Heart left ventricle (tissue), 13 donors: ENCODE results near the gene HDGFL3.

Experiments used
- POLR2A ChIP-seq, 2 donors: fragments of 450-650 bp; IDR thresholded peaks; one replicate each; pipeline ENCODE4 v1.6.1; 2017; ENCODE audit warnings: antibody characterized with exemption in 2 of 2, mild to moderate bottlenecking in 2 of 2, moderate library complexity in 2 of 2
- TF ChIP-seq, protein P1 (sequence below), 12 donors: fragments of 200-600 bp; sonication (generic) in 4 of 12; IDR thresholded peaks; one replicate each; pipeline versions ENCODE4 v1.5.0 to v1.8.0; 2018 to 2022; ENCODE audit warnings: antibody characterized with exemption in 12 of 12, mild to moderate bottlenecking in 5 of 12
- donor health status: ischemic (EF 13 %, LVEDD 7.1; RV severe dilation, severe dysfunction).
- donor health status: DM: no; HTN: yes; CAD: no.
- donor health status: DM: no; HTN: no; CAD: no.
- donor health status: ischemic (EF 25% LVEDD 6.9; RV normal size, moderate dysfunction).
- donor health status: ischemic (EF 25% LVEDD 5.7; RV mildly dilated, moderate dysfunction).
- donor health status: ischemic (EF 35%, LVEDD 5.7; RV mildly dilated, moderate dysfunction).
- donor health status: nonischemic (EF 11% LVEDD 7.7; RV severe dilation, severe dysfunction).
- donor health status: DM: yes; HTN: yes; CAD: no.
- donor health status: PGD.
- donor health status: ischemic (EF 29% LVEDD 5.4; RV normal size, mild dysfunction).
- donor health status: nonischemic (EF 23%, LVEDD 6.1; RV moderate dilation, normal function).

DNA sequence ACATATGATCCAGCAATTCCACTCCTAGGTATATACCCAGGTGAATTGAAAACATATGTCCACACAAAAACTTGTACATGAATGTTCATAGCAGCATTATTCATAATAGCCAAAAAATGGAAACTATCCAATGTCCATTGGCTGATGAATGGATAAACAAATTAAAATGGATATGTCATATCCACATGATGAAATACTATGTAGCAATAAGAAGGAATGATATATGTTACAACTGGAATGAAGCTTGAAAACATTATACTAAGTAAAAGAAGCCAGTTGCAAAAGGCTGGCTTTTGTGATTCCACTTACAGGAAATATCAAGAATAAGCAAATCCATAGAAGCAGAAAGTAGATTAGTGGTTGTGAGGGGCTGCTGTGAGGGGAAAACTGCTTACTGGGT is 43.2 kb upstream of the HDGFL3 start:
- TF ChIP-seq POLR2A (IDR thresholded peaks at IDR 0.05), result no peak
- TF ChIP-seq, protein P1, sequence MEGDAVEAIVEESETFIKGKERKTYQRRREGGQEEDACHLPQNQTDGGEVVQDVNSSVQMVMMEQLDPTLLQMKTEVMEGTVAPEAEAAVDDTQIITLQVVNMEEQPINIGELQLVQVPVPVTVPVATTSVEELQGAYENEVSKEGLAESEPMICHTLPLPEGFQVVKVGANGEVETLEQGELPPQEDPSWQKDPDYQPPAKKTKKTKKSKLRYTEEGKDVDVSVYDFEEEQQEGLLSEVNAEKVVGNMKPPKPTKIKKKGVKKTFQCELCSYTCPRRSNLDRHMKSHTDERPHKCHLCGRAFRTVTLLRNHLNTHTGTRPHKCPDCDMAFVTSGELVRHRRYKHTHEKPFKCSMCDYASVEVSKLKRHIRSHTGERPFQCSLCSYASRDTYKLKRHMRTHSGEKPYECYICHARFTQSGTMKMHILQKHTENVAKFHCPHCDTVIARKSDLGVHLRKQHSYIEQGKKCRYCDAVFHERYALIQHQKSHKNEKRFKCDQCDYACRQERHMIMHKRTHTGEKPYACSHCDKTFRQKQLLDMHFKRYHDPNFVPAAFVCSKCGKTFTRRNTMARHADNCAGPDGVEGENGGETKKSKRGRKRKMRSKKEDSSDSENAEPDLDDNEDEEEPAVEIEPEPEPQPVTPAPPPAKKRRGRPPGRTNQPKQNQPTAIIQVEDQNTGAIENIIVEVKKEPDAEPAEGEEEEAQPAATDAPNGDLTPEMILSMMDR (IDR thresholded peaks at IDR 0.05), result no peak
